ENCODE measurements around the gene PPP2R1A. TPM values are rescaled to one million over a fixed set of nuclear protein-coding genes. Genes with fewer than 3 reads are reported as not detected.

The PPP2R1A gene
- total and polyA plus RNA-seq, 12 donors, result 238 to 469 (median 401) TPM

- Histone ChIP-seq H3K27me3 (no peaks in the 10 kb centered on the region), H3K9me3 (no peaks in the 10 kb centered on the region), H3K4me3 (no peak overlapping the region), H3K4me1 (peaks cover 0 to 13% (median 5%) of the 10 kb centered on the region in 9 donors), H3K36me3 (peaks cover 10 to 100% (median 74%) of the 10 kb centered on the region in 9 donors), H3K27ac (no peak overlapping the region)
- TF ChIP-seq, protein P1, sequence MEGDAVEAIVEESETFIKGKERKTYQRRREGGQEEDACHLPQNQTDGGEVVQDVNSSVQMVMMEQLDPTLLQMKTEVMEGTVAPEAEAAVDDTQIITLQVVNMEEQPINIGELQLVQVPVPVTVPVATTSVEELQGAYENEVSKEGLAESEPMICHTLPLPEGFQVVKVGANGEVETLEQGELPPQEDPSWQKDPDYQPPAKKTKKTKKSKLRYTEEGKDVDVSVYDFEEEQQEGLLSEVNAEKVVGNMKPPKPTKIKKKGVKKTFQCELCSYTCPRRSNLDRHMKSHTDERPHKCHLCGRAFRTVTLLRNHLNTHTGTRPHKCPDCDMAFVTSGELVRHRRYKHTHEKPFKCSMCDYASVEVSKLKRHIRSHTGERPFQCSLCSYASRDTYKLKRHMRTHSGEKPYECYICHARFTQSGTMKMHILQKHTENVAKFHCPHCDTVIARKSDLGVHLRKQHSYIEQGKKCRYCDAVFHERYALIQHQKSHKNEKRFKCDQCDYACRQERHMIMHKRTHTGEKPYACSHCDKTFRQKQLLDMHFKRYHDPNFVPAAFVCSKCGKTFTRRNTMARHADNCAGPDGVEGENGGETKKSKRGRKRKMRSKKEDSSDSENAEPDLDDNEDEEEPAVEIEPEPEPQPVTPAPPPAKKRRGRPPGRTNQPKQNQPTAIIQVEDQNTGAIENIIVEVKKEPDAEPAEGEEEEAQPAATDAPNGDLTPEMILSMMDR (IDR thresholded peaks at IDR 0.05), result no peak
- DNase-seq (no peak), ATAC-seq (no peak)
- WGBS, 2 donors, result 89 to 91% methylated on average over 11 of the region's 11 CpGs
- intact Hi-C loops (cut with DNase I), result no loop called here
Measured at GRCh38 chr19:52211926-52212571, 22.2 kb downstream of the PPP2R1A start.

- TF ChIP-seq, protein P1 (IDR thresholded peaks at IDR 0.05), result no peak
- DNase-seq (no peak), ATAC-seq (no peak)
- peaks cover 10 to 100% (median 78%) of the 10 kb centered on the region in 9 donors for H3K36me3 ChIP-seq
- no peak overlapping the region for H3K27ac ChIP-seq
- intact Hi-C loops (cut with DNase I), result no loop called here
- peaks cover 0 to 8% (median 0%) of the 10 kb centered on the region in 9 donors for H3K4me1 ChIP-seq
- 96% methylated on average over 25 of the region's 25 CpGs for WGBS, 2 donors
- H3K27me3 ChIP-seq, result no peaks in the 10 kb centered on the region
- no peaks in the 10 kb centered on the region for H3K9me3 ChIP-seq
- H3K4me3 ChIP-seq, result no peak overlapping the region
Measured at GRCh38 chr19:52212572-52213255, 22.9 kb downstream of the PPP2R1A start.

DNA sequence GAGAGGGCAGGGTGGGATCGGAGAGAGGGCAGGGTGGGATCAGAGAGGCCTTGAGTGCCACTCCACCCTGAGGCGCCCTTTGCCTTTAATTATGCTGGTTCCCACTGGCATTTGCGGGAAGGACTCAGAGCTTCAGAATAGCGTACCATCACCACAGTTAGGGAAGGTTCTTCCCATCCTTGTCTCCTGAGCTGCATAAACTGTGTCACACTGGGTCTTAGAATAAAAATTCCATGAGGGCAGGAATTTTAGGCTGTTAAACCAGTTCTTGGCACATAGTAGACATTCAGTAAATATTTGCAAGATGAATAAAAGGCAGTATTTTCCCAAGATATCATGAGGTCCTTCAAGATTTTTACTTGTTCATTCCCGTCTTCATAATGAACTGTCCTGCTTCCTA is 24.4 kb downstream of the PPP2R1A start:
- ATAC-seq, result no peak
- WGBS, 2 donors, result 95 to 96% methylated on average over 5 of the region's 5 CpGs

GRCh38 chr19:52216401-52216800 is 26.5 kb downstream of the PPP2R1A start:
- WGBS, 2 donors, result 96 to 99% methylated on average over 3 of the region's 3 CpGs
- Histone ChIP-seq H3K36me3 (peaks cover 20 to 100% (median 92%) of the 10 kb centered on the region in 9 donors), H3K27ac (no peak overlapping the region), H3K4me1 (no peaks in the 10 kb centered on the region), H3K9me3 (no peaks in the 10 kb centered on the region), H3K4me3 (no peak overlapping the region), H3K27me3 (no peaks in the 10 kb centered on the region)
- no peak for ATAC-seq
- TF ChIP-seq, protein P1 (IDR thresholded peaks at IDR 0.05), result no peak
- intact Hi-C loops (cut with DNase I), result no loop called here
- no peak for DNase-seq

More for the DNA sequence above, 24.4 kb downstream of the PPP2R1A start:
- H3K9me3 ChIP-seq, result no peaks in the 10 kb centered on the region
- no peak overlapping the region for H3K27ac ChIP-seq
- H3K4me3 ChIP-seq, result no peak overlapping the region
- TF ChIP-seq, protein P1 (IDR thresholded peaks at IDR 0.05), result no peak
- H3K4me1 ChIP-seq, result peaks cover 0 to 6% (median 0%) of the 10 kb centered on the region in 9 donors
- H3K36me3 ChIP-seq, result peaks cover 10 to 100% (median 81%) of the 10 kb centered on the region in 9 donors
- intact Hi-C loops (cut with DNase I), result no loop called here
- no peak for DNase-seq
- no peaks in the 10 kb centered on the region for H3K27me3 ChIP-seq

Data from heart right ventricle (tissue), 16 donors.